Astrocyte of the cerebellum (primary cell): Measurements from ENCODE around the gene GRIA1.
A peak's percentile ranks its signal among the peaks of the same experiment; 100 is the strongest.

Experiments used
- DNase-seq: peaks from one replicate; pipeline ENCODE4 v3.0.0-alpha.2; 2011; ENCODE audit warnings: low read depth
- H3K4me3 ChIP-seq: 2 replicates; pipeline ENCODE4 v1.5.1; 2011; ENCODE audit warnings: mild to moderate bottlenecking, low read depth, low read length, moderate library complexity
- CTCF ChIP-seq: IDR thresholded peaks from 2 replicates; pipeline ENCODE4 v1.5.1; 2012; ENCODE audit warnings: low read length, low read depth, moderate library complexity, mild to moderate bottlenecking; ENCODE audit errors: missing control alignments
- in situ Hi-C: cut with HindIII; loops from 2 replicates; pipeline ENCODE4 v1.10.0; 2017; ENCODE audit warnings: low sequenced_read_pairs

Gene GRIA1

GRCh38 chr5:153624451-153624765 is 133.9 kb downstream of the GRIA1 start:
- no peak for DNase-seq
- TF ChIP-seq CTCF, result no peak
- in situ Hi-C loops, result loop anchor here (10.0 kb wide), 1 partner anchor 60 kb away; no protein-coding TSS in a partner anchor
- H3K4me3 ChIP-seq, result no peak overlapping the region

DNA sequence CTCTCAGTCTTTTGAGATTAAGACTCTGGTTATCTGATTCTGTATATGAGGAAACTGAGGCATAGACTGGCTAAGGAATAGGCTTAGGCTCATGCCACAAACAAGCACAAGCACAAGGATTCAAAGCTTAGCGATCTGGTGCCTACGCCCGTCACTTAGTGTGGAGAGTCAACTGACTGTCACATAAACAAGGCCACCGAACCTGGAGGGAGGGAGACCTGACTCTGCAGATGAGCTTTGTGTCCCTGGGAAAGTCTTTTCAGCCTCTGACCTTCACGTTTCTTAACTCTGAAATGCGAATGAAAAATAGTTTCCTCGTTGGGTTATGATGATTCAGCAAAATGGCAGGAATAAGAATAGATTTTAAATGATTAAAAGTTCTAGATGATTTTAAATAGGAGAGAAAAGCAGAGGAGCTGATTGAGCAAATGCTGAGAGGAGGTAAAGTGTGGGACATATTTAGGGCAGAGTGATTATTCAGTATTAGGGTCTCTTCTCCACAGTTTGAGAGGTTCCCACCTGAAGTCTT is 135.4 kb downstream of the GRIA1 start:
- DNase-seq, result no peak
- in situ Hi-C loops, result loop anchor here (10.0 kb wide), 1 partner anchor 59 kb away; no protein-coding TSS in a partner anchor
- TF ChIP-seq CTCF, result no peak
- H3K4me3 ChIP-seq, result no peak overlapping the region

- in situ Hi-C loops, result loop anchor here (10.0 kb wide), 1 partner anchor 58 kb away; no protein-coding TSS in a partner anchor
- TF ChIP-seq CTCF, result no peak
- DNase-seq, result no peak
- no peak overlapping the region for H3K4me3 ChIP-seq
These were observed 136.4 kb downstream of the GRIA1 start for GRCh38 chr5:153626836-153627235.

DNA sequence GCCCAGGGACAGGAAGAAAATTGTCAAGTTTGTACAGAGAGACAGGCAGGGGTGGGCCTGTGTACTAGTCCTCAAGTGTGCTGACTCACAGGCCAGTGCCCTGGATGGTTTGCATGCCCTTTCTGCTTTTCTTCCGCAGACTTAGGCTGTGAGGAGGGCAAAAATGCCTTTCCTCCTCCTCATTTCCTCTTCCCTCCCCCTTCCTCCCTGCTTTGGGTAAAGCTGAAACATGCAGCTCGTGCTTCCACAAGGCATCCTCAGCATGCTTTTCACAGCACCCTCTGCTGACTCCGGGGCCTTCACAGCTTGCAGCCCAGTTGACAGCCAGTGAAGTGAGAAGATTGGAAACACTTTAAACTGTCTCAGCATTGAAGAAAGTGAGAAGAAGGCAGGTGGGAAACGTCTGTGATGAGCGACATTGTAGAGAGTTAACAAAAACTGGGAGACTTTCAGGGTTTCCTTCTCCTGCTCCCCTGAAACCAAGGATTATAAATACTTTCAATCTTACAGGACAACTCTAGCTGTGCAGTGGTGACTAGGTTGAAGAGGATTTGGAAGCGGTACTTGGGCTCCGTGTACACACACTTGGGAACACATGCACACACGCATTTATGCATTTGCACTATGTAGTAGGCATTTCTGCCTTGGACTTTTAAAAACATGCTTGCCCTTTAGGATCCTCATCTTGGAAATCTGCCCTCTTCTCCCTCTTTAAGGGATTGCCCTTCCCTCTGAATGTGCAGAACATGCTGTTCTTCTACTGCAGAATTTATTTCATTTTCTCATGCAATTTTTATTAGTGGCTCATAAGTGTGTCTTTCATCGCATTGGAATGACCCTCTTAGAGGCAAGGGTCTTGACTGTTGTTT is 138.8 kb downstream of the GRIA1 start:
- peak; percentile 66 for DNase-seq
- no peak overlapping the region for H3K4me3 ChIP-seq
- TF ChIP-seq CTCF, result peak; percentile 65
- in situ Hi-C loops, result loop anchor here (10.0 kb wide), 1 partner anchor 56 kb away; no protein-coding TSS in a partner anchor

DNA sequence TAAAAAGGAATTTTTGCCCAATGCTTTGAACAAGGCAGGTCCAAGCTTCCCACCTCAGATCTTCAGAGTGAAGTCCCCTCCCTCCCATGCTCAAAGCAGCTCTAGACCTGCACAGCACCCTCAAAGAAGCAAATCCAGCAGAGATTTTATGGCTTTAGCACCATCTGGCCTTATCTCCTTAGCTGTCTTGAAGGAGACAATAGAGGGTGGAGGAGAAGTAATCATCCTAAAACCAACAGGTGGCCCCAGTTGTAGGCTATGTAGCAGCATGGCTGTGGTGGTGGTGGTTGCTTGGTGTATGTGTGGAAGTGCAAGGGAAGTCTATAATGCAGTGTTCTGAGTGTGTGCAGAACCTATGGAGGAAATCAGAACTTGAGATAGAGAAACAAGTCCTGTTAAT is 140.1 kb downstream of the GRIA1 start:
- DNase-seq, result no peak
- no peak overlapping the region for H3K4me3 ChIP-seq
- no peak for TF ChIP-seq CTCF
- in situ Hi-C loops, result no loop called here

- DNase-seq, result no peak
- no peak for TF ChIP-seq CTCF
- in situ Hi-C loops, result no loop called here
These were observed 142.3 kb downstream of the GRIA1 start for GRCh38 chr5:153632748-153633290.

More at GRCh38 chr5:153632748-153633290, 142.3 kb downstream of the GRIA1 start:
- H3K4me3 ChIP-seq, result no peak overlapping the region
